NOMO-1 treated with DMSO at 0.1 percent for 48 hours (cell line): Measurements from ENCODE around the gene CAMTA1.
"Not testable (repeated sequence)": the region's sequence is repeated elsewhere in the genome, so short reads cannot be mapped to it uniquely, and the experiment has no call there.

Experiments used
- DNase-seq: peaks from one replicate; lab custom pipeline; 2025; ENCODE audit not compliant: unreplicated experiment; lab: John Stamatoyannopoulos, UW

Gene CAMTA1

GRCh38 chr1:7373876-7374562 is 588.8 kb downstream of the CAMTA1 start:
- DNase-seq = no peak

- no peak for DNase-seq
These were observed 589.4 kb downstream of the CAMTA1 start for GRCh38 chr1:7374563-7375160.

- no peak for DNase-seq
These were observed 590.1 kb downstream of the CAMTA1 start for GRCh38 chr1:7375329-7375728.

GRCh38 chr1:7375781-7376660 is 590.8 kb downstream of the CAMTA1 start:
- no peak for DNase-seq

- no peak for DNase-seq
These were observed 591.4 kb downstream of the CAMTA1 start for GRCh38 chr1:7376676-7377075.

- no peak for DNase-seq
These were observed 593.3 kb downstream of the CAMTA1 start for GRCh38 chr1:7378346-7379130.

GRCh38 chr1:7379441-7379971 is 594.3 kb downstream of the CAMTA1 start:
- DNase-seq = no peak

- not testable (repeated sequence) for DNase-seq
These were observed 594.8 kb downstream of the CAMTA1 start for GRCh38 chr1:7380068-7380467.

GRCh38 chr1:7380712-7381111 is 595.5 kb downstream of the CAMTA1 start:
- no peak for DNase-seq

- not testable (repeated sequence) for DNase-seq
These were observed 596.5 kb downstream of the CAMTA1 start for GRCh38 chr1:7381729-7382128.

GRCh38 chr1:7382971-7383370 is 597.7 kb downstream of the CAMTA1 start:
- DNase-seq = no peak

- no peak for DNase-seq
These were observed 598.6 kb downstream of the CAMTA1 start for GRCh38 chr1:7383671-7384520.

GRCh38 chr1:7384679-7385078 is 599.4 kb downstream of the CAMTA1 start:
- DNase-seq = no peak

- no peak for DNase-seq
These were observed 600.4 kb downstream of the CAMTA1 start for GRCh38 chr1:7385471-7386225.

GRCh38 chr1:7386226-7387052 is 601.2 kb downstream of the CAMTA1 start:
- DNase-seq = no peak

GRCh38 chr1:7387053-7387927 is 602.0 kb downstream of the CAMTA1 start:
- no peak for DNase-seq

- no peak for DNase-seq
These were observed 602.9 kb downstream of the CAMTA1 start for GRCh38 chr1:7388141-7388487.
